Osteoblast (primary cell): ENCODE measurements around the gene PLLP. TPM values are rescaled to one million over a fixed set of nuclear protein-coding genes. Genes with fewer than 3 reads are reported as not detected.

Experiments used
- DNase-seq: peaks from one replicate; pipeline ENCODE4 v3.0.0; 2011; ENCODE audit warnings: low spot score, mixed read lengths; ENCODE audit not compliant: insufficient read length; ENCODE audit errors: missing footprints
- H2AFZ ChIP-seq: 2 replicates; pipeline ENCODE4 v1.6.0; 2011; ENCODE audit warnings: mild to moderate bottlenecking, low read length
- H3K27ac ChIP-seq: 2 replicates; pipeline ENCODE4 v1.5.1; 2011; ENCODE audit warnings: mild to moderate bottlenecking, low read depth, low read length, moderate library complexity
- H3K27me3 ChIP-seq: 2 replicates; pipeline ENCODE4 v1.6.0; 2012; ENCODE audit warnings: mild to moderate bottlenecking, control low read depth, inconsistent platforms, low read length, moderate library complexity; ENCODE audit not compliant: insufficient read depth
- H3K36me3 ChIP-seq: 2 replicates; pipeline ENCODE4 v1.5.1; 2011; ENCODE audit warnings: mild to moderate bottlenecking, low read length, control low read depth, moderate library complexity; ENCODE audit not compliant: insufficient read depth
- H3K4me1 ChIP-seq: 2 replicates; pipeline ENCODE4 v1.5.1; 2011; ENCODE audit warnings: mild to moderate bottlenecking, low read length, control low read depth, moderate library complexity; ENCODE audit not compliant: insufficient read depth
- H3K4me2 ChIP-seq: 2 replicates; pipeline ENCODE4 v1.6.0; 2011; ENCODE audit warnings: mild to moderate bottlenecking, low read length; ENCODE audit not compliant: insufficient read depth
- H3K4me3 ChIP-seq: fragments of 200-600 bp; sonication (generic); 3 replicates; pipeline ENCODE4 v1.5.1; 2012; ENCODE audit warnings: mild to moderate bottlenecking, low read length, inconsistent platforms; ENCODE audit not compliant: insufficient read depth
- H3K79me2 ChIP-seq: 2 replicates; pipeline ENCODE4 v1.6.0; 2012; ENCODE audit warnings: mild to moderate bottlenecking, low read length, control low read depth, inconsistent platforms; ENCODE audit not compliant: insufficient read depth
- H3K9me3 ChIP-seq: 2 replicates; pipeline ENCODE4 v1.5.1; 2011; ENCODE audit warnings: low read depth, low read length, control low read depth
- H4K20me1 ChIP-seq: 2 replicates; pipeline ENCODE4 v1.6.0; 2012; ENCODE audit warnings: mild to moderate bottlenecking, low read length, control low read depth; ENCODE audit not compliant: insufficient read depth
- CTCF ChIP-seq: IDR thresholded peaks from 2 replicates; pipeline ENCODE4 v1.5.1; 2011; ENCODE audit warnings: mild to moderate bottlenecking, low read depth, low read length, moderate library complexity; ENCODE audit errors: extremely low read depth
- total RNA-seq: library from RNA; depleted of rRNA; stranded (reverse); fragments of >200 nt; gene quantifications from 2 replicates; pipeline ENCODE4 v1.2.3, GENCODE V29; 2012

The PLLP gene
- total RNA-seq, 1 donor, result under 0.01 TPM

GRCh38 chr16:57244463-57244766 is 40.1 kb downstream of the PLLP start:
- DNase-seq, result no peak
- no peaks in the 10 kb centered on the region for H4K20me1 ChIP-seq

GRCh38 chr16:57242650-57243049 is 41.8 kb downstream of the PLLP start:
- Histone ChIP-seq H3K79me2 (peaks cover 19% of the 10 kb centered on the region), H3K4me2 (no peak overlapping the region), H3K36me3 (peaks cover 26% of the 10 kb centered on the region), H3K4me1 (peaks cover 11% of the 10 kb centered on the region), H3K27ac (no peak overlapping the region), H3K4me3 (no peak overlapping the region), H3K9me3 (no peaks in the 10 kb centered on the region), H2AFZ (no peak overlapping the region), H3K27me3 (no peaks in the 10 kb centered on the region), H4K20me1 (no peaks in the 10 kb centered on the region)
- no peak for TF ChIP-seq CTCF
- DNase-seq, result no peak

More at GRCh38 chr16:57244463-57244766, 40.1 kb downstream of the PLLP start:
- H3K4me1 ChIP-seq, result peaks cover 11% of the 10 kb centered on the region
- no peak for TF ChIP-seq CTCF
- H3K27me3 ChIP-seq, result no peaks in the 10 kb centered on the region
- peaks cover 35% of the 10 kb centered on the region for H3K36me3 ChIP-seq
- H3K27ac ChIP-seq, result peak overlapping the region; percentile 88
- peak overlapping the region; percentile 92 for H3K4me2 ChIP-seq
- peaks cover 19% of the 10 kb centered on the region for H3K79me2 ChIP-seq
- peak overlapping the region; percentile 88 for H2AFZ ChIP-seq
- peak overlapping the region; percentile 93 for H3K4me3 ChIP-seq
- no peaks in the 10 kb centered on the region for H3K9me3 ChIP-seq

- H3K27ac ChIP-seq, result no peak overlapping the region
- peaks cover 8% of the 10 kb centered on the region for H3K79me2 ChIP-seq
- H3K36me3 ChIP-seq, result peaks cover 16% of the 10 kb centered on the region
- H3K9me3 ChIP-seq, result no peaks in the 10 kb centered on the region
- H4K20me1 ChIP-seq, result no peaks in the 10 kb centered on the region
- DNase-seq, result no peak
- no peak for TF ChIP-seq CTCF
- H2AFZ ChIP-seq, result no peak overlapping the region
- H3K4me1 ChIP-seq, result peaks cover 7% of the 10 kb centered on the region
- H3K4me2 ChIP-seq, result no peak overlapping the region
- no peaks in the 10 kb centered on the region for H3K27me3 ChIP-seq
- no peak overlapping the region for H3K4me3 ChIP-seq
Measured at GRCh38 chr16:57240851-57241250, 43.6 kb downstream of the PLLP start.

- Histone ChIP-seq H3K36me3 (peaks cover 30% of the 10 kb centered on the region), H3K4me1 (no peaks in the 10 kb centered on the region), H4K20me1 (no peaks in the 10 kb centered on the region), H3K4me3 (no peak overlapping the region), H3K27me3 (no peaks in the 10 kb centered on the region), H3K9me3 (no peaks in the 10 kb centered on the region), H3K27ac (no peak overlapping the region), H3K79me2 (no peaks in the 10 kb centered on the region), H2AFZ (no peak overlapping the region), H3K4me2 (no peak overlapping the region)
- DNase-seq, result no peak
- TF ChIP-seq CTCF, result no peak
Measured at GRCh38 chr16:57239107-57239506, 45.4 kb downstream of the PLLP start.
